Measurements from ENCODE around the gene MNDA.

Gene MNDA

GRCh38 chr1:158812336-158812735, 18.8 kb upstream of the MNDA start:
- no peak overlapping the region for H3K4me2 ChIP-seq (ENCODE audit: low read length)
- H3K9ac ChIP-seq (ENCODE audit: low read length): no peak overlapping the region
- no peak for DNase-seq
- no peak overlapping the region for H2BK120ac ChIP-seq (ENCODE audit: low read depth, low read length)
- no peak overlapping the region for H2BK5ac ChIP-seq (ENCODE audit: low read length)
- no peak overlapping the region for H3K27ac ChIP-seq (ENCODE audit: low read depth, low read length)
- no peak overlapping the region for H2AK5ac ChIP-seq (ENCODE audit: low read length)
- no peaks in the 10 kb centered on the region for H3K27me3 ChIP-seq (ENCODE audit: insufficient read depth, low read length, poor library complexity)
- no peak overlapping the region for H3K18ac ChIP-seq (ENCODE audit: low read length)
- no peak overlapping the region for H2BK15ac ChIP-seq (replicated peaks; ENCODE audit: low read depth)
- no peaks in the 10 kb centered on the region for H3K79me2 ChIP-seq (ENCODE audit: control insufficient read depth, insufficient read depth, low read length)
- H3K4me3 ChIP-seq (ENCODE audit: low read length): no peak overlapping the region
- no peaks in the 10 kb centered on the region for H3K36me3 ChIP-seq (ENCODE audit: control insufficient read depth, insufficient read depth, low read length)
- H3K79me1 ChIP-seq (ENCODE audit: low read length): no peaks in the 10 kb centered on the region
- no peak overlapping the region for H3K23ac ChIP-seq (ENCODE audit: low read length)
- H4K5ac ChIP-seq (ENCODE audit: low read length): no peak overlapping the region
- no CpG with 5 or more reads among the region's 2 CpGs for whole genome bisulfite sequencing (ENCODE audit: extremely low coverage, insufficient coverage, low lambda C conversion rate)
- no peak overlapping the region for H3K4ac ChIP-seq (ENCODE audit: low read depth, low read length)
- H3K56ac ChIP-seq (ENCODE audit: low read length): no peak overlapping the region
- H3K4me1 ChIP-seq (ENCODE audit: control insufficient read depth, low read depth, low read length): no peaks in the 10 kb centered on the region
- no peak overlapping the region for H4K8ac ChIP-seq (ENCODE audit: low read depth, low read length)

DNA sequence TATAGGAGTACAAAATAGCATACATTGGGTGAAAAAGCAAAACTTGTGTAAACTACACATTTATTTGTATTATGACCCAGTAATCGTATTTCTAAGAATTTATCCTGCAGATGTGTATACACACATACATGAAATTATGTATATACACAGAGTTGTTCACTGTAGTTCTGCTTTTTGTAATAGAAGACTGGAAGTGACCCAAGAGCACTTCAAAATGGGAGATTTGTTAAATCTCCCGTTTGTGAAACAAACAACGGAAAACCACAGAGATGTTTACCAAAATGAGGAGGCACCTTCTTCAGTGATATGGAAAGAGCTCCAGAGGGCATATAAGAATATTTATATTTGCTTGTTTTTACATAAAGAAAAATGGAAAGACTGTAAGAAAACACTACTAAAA, 18.0 kb upstream of the MNDA start:
- Histone ChIP-seq H3K56ac (ENCODE audit: low read length) (no peak overlapping the region), H3K79me1 (ENCODE audit: low read length) (no peaks in the 10 kb centered on the region), H4K8ac (ENCODE audit: low read depth, low read length) (no peak overlapping the region), H2BK15ac (replicated peaks; ENCODE audit: low read depth) (no peak overlapping the region), H3K79me2 (ENCODE audit: control insufficient read depth, insufficient read depth, low read length) (no peaks in the 10 kb centered on the region), H3K4me1 (ENCODE audit: control insufficient read depth, low read depth, low read length) (no peaks in the 10 kb centered on the region), H2BK5ac (ENCODE audit: low read length) (no peak overlapping the region), H3K27ac (ENCODE audit: low read depth, low read length) (no peak overlapping the region), H3K9ac (ENCODE audit: low read length) (no peak overlapping the region), H3K4ac (ENCODE audit: low read depth, low read length) (no peak overlapping the region), H3K4me2 (ENCODE audit: low read length) (no peak overlapping the region), H3K36me3 (ENCODE audit: control insufficient read depth, insufficient read depth, low read length) (no peaks in the 10 kb centered on the region), H3K4me3 (ENCODE audit: low read length) (no peak overlapping the region), H3K27me3 (ENCODE audit: insufficient read depth, low read length, poor library complexity) (no peaks in the 10 kb centered on the region), H4K5ac (ENCODE audit: low read length) (no peak overlapping the region), H3K23ac (ENCODE audit: low read length) (no peak overlapping the region), H2BK120ac (ENCODE audit: low read depth, low read length) (no peak overlapping the region), H3K18ac (ENCODE audit: low read length) (no peak overlapping the region), H2AK5ac (ENCODE audit: low read length) (no peak overlapping the region)
- no peak for DNase-seq
- WGBS (ENCODE audit: extremely low coverage, insufficient coverage, low lambda C conversion rate): no CpG with 5 or more reads among the region's 3 CpGs

DNA sequence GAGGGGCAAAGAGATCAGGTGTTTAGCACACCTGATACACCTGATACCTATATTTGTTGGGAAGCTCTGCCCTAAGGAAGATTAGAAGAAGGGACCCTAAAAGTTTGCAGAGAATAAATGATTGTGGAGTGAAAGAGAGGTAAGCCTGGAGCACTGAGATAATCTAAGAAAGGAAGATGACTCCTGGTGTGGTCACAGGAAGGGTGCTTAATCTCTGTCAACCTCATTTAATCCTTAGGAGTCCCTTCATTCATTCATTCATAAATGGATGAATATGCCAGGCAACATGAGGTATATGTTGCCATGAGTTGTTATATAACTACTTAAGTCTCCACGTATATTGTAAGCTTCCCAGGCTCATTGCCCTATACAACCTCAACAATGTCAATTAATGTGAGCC, 16.2 kb upstream of the MNDA start:
- Histone ChIP-seq H3K27me3 (ENCODE audit: insufficient read depth, low read length, poor library complexity) (no peaks in the 10 kb centered on the region), H2BK120ac (ENCODE audit: low read depth, low read length) (no peak overlapping the region), H3K56ac (ENCODE audit: low read length) (no peak overlapping the region), H3K27ac (ENCODE audit: low read depth, low read length) (no peak overlapping the region), H3K4ac (ENCODE audit: low read depth, low read length) (no peak overlapping the region), H3K4me2 (ENCODE audit: low read length) (no peak overlapping the region), H4K8ac (ENCODE audit: low read depth, low read length) (no peak overlapping the region), H2BK5ac (ENCODE audit: low read length) (no peak overlapping the region), H3K79me2 (ENCODE audit: control insufficient read depth, insufficient read depth, low read length) (no peaks in the 10 kb centered on the region), H2AK5ac (ENCODE audit: low read length) (no peak overlapping the region), H2BK15ac (replicated peaks; ENCODE audit: low read depth) (no peak overlapping the region), H3K9ac (ENCODE audit: low read length) (no peak overlapping the region), H3K36me3 (ENCODE audit: control insufficient read depth, insufficient read depth, low read length) (no peaks in the 10 kb centered on the region), H4K5ac (ENCODE audit: low read length) (no peak overlapping the region), H3K23ac (ENCODE audit: low read length) (no peak overlapping the region), H3K4me1 (ENCODE audit: control insufficient read depth, low read depth, low read length) (no peaks in the 10 kb centered on the region), H3K18ac (ENCODE audit: low read length) (no peak overlapping the region), H3K4me3 (ENCODE audit: low read length) (no peak overlapping the region), H3K79me1 (ENCODE audit: low read length) (no peaks in the 10 kb centered on the region)
- DNase-seq: no peak
- WGBS (ENCODE audit: extremely low coverage, insufficient coverage, low lambda C conversion rate): no CpG with 5 or more reads among the region's 1 CpG

GRCh38 chr1:158818560-158818959, 12.6 kb upstream of the MNDA start:
- H3K79me2 ChIP-seq (ENCODE audit: control insufficient read depth, insufficient read depth, low read length): no peaks in the 10 kb centered on the region
- no peaks in the 10 kb centered on the region for H3K4me1 ChIP-seq (ENCODE audit: control insufficient read depth, low read depth, low read length)
- H3K27me3 ChIP-seq (ENCODE audit: insufficient read depth, low read length, poor library complexity): no peaks in the 10 kb centered on the region
- H3K36me3 ChIP-seq (ENCODE audit: control insufficient read depth, insufficient read depth, low read length): no peaks in the 10 kb centered on the region
- H3K4ac ChIP-seq (ENCODE audit: low read depth, low read length): no peak overlapping the region
- DNase-seq: no peak
- no CpG with 5 or more reads among the region's 1 CpG for WGBS (ENCODE audit: extremely low coverage, insufficient coverage, low lambda C conversion rate)
- H4K8ac ChIP-seq (ENCODE audit: low read depth, low read length): no peak overlapping the region
- no peak overlapping the region for H3K4me3 ChIP-seq (ENCODE audit: low read length)
- H3K23ac ChIP-seq (ENCODE audit: low read length): no peak overlapping the region
- no peak overlapping the region for H3K56ac ChIP-seq (ENCODE audit: low read length)
- H4K5ac ChIP-seq (ENCODE audit: low read length): no peak overlapping the region
- no peak overlapping the region for H2AK5ac ChIP-seq (ENCODE audit: low read length)
- no peak overlapping the region for H3K9ac ChIP-seq (ENCODE audit: low read length)
- no peak overlapping the region for H3K18ac ChIP-seq (ENCODE audit: low read length)
- H2BK5ac ChIP-seq (ENCODE audit: low read length): no peak overlapping the region
- no peak overlapping the region for H2BK15ac ChIP-seq (replicated peaks; ENCODE audit: low read depth)
- H3K27ac ChIP-seq (ENCODE audit: low read depth, low read length): no peak overlapping the region
- no peaks in the 10 kb centered on the region for H3K79me1 ChIP-seq (ENCODE audit: low read length)
- H2BK120ac ChIP-seq (ENCODE audit: low read depth, low read length): no peak overlapping the region
- H3K4me2 ChIP-seq (ENCODE audit: low read length): no peak overlapping the region

- H4K5ac ChIP-seq (ENCODE audit: low read length): no peak overlapping the region
- no peaks in the 10 kb centered on the region for H3K27me3 ChIP-seq (ENCODE audit: insufficient read depth, low read length, poor library complexity)
- no peak overlapping the region for H2BK120ac ChIP-seq (ENCODE audit: low read depth, low read length)
- H3K4me3 ChIP-seq (ENCODE audit: low read length): no peak overlapping the region
- no peak overlapping the region for H2BK5ac ChIP-seq (ENCODE audit: low read length)
- no peak overlapping the region for H3K4me2 ChIP-seq (ENCODE audit: low read length)
- no peaks in the 10 kb centered on the region for H3K79me2 ChIP-seq (ENCODE audit: control insufficient read depth, insufficient read depth, low read length)
- H2AK5ac ChIP-seq (ENCODE audit: low read length): no peak overlapping the region
- H3K9ac ChIP-seq (ENCODE audit: low read length): no peak overlapping the region
- no peaks in the 10 kb centered on the region for H3K4me1 ChIP-seq (ENCODE audit: control insufficient read depth, low read depth, low read length)
- H3K23ac ChIP-seq (ENCODE audit: low read length): no peak overlapping the region
- H3K56ac ChIP-seq (ENCODE audit: low read length): no peak overlapping the region
- no CpG with 5 or more reads among the region's 1 CpG for WGBS (ENCODE audit: extremely low coverage, insufficient coverage, low lambda C conversion rate)
- no peak for DNase-seq
- H3K36me3 ChIP-seq (ENCODE audit: control insufficient read depth, insufficient read depth, low read length): no peaks in the 10 kb centered on the region
- H3K27ac ChIP-seq (ENCODE audit: low read depth, low read length): no peak overlapping the region
- no peak overlapping the region for H2BK15ac ChIP-seq (replicated peaks; ENCODE audit: low read depth)
- H4K8ac ChIP-seq (ENCODE audit: low read depth, low read length): no peak overlapping the region
- no peak overlapping the region for H3K18ac ChIP-seq (ENCODE audit: low read length)
- H3K4ac ChIP-seq (ENCODE audit: low read depth, low read length): no peak overlapping the region
- no peaks in the 10 kb centered on the region for H3K79me1 ChIP-seq (ENCODE audit: low read length)
Measured at GRCh38 chr1:158818975-158819431, 12.1 kb upstream of the MNDA start.
